Heart left ventricle (tissue), 13 donors: ENCODE measurements around the gene CAMK2D.
"Not testable (repeated sequence)": the region's sequence is repeated elsewhere in the genome, so short reads cannot be mapped to it uniquely, and the experiment has no call there.

Experiments
- POLR2A ChIP-seq, 2 donors: fragments of 450-650 bp; IDR thresholded peaks; one replicate each; pipeline ENCODE4 v1.6.1; 2017; ENCODE audit warnings: antibody characterized with exemption in 2 of 2, mild to moderate bottlenecking in 2 of 2, moderate library complexity in 2 of 2
- TF ChIP-seq, protein P1 (sequence below), 12 donors: fragments of 200-600 bp; sonication (generic) in 4 of 12; IDR thresholded peaks; one replicate each; pipeline versions ENCODE4 v1.5.0 to v1.8.0; 2018 to 2022; ENCODE audit warnings: antibody characterized with exemption in 12 of 12, mild to moderate bottlenecking in 5 of 12
- donor health status: ischemic (EF 13 %, LVEDD 7.1; RV severe dilation, severe dysfunction).
- donor health status: DM: no; HTN: yes; CAD: no.
- donor health status: DM: no; HTN: no; CAD: no.
- donor health status: ischemic (EF 25% LVEDD 6.9; RV normal size, moderate dysfunction).
- donor health status: ischemic (EF 25% LVEDD 5.7; RV mildly dilated, moderate dysfunction).
- donor health status: ischemic (EF 35%, LVEDD 5.7; RV mildly dilated, moderate dysfunction).
- donor health status: nonischemic (EF 11% LVEDD 7.7; RV severe dilation, severe dysfunction).
- donor health status: DM: yes; HTN: yes; CAD: no.
- donor health status: PGD.
- donor health status: ischemic (EF 29% LVEDD 5.4; RV normal size, mild dysfunction).
- donor health status: nonischemic (EF 23%, LVEDD 6.1; RV moderate dilation, normal function).

DNA sequence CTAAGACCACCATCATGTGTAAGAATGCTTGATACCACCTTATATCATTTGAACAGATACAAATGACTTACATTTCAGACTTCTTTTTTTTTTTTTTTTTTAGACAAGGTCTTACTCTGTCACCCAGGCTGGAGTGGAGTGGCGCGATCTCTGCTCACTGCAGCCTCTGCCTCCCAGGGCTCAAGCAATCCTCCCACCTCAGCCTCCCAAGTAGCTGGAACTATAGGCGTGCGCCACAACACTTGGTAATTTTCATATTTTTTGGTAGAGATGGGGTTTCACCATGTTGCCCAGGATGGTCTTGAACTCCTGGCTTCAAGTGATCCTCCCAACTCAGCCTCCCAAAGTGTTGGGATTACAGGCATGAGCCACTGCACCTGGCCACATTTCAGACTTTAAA, 76.4 kb downstream of the CAMK2D start:
- TF ChIP-seq, protein P1, sequence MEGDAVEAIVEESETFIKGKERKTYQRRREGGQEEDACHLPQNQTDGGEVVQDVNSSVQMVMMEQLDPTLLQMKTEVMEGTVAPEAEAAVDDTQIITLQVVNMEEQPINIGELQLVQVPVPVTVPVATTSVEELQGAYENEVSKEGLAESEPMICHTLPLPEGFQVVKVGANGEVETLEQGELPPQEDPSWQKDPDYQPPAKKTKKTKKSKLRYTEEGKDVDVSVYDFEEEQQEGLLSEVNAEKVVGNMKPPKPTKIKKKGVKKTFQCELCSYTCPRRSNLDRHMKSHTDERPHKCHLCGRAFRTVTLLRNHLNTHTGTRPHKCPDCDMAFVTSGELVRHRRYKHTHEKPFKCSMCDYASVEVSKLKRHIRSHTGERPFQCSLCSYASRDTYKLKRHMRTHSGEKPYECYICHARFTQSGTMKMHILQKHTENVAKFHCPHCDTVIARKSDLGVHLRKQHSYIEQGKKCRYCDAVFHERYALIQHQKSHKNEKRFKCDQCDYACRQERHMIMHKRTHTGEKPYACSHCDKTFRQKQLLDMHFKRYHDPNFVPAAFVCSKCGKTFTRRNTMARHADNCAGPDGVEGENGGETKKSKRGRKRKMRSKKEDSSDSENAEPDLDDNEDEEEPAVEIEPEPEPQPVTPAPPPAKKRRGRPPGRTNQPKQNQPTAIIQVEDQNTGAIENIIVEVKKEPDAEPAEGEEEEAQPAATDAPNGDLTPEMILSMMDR (IDR thresholded peaks at IDR 0.05): not testable (repeated sequence)
- not testable (repeated sequence) for TF ChIP-seq POLR2A (IDR thresholded peaks at IDR 0.05)
